ENCODE data around the gene SH3TC1.

The SH3TC1 gene

DNA sequence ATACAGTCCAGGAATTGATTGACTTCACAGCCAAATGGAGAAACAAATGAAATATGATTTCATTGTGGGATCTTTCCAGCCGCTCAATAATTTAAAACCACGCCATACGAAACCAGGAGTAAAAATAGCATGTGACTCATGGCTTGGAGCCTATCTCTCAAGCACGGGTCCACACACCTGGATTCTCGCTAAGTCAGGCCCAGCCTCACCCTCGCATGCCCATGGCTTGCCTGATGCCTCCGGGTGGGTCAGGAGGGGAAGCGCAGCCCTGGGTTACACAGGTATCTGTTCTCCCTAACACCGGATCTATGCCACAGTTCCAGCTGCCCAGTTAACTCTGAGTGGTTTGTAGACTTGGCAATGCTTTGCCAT, 34.9 kb upstream of the SH3TC1 start:
- no peak for DNase-seq

DNA sequence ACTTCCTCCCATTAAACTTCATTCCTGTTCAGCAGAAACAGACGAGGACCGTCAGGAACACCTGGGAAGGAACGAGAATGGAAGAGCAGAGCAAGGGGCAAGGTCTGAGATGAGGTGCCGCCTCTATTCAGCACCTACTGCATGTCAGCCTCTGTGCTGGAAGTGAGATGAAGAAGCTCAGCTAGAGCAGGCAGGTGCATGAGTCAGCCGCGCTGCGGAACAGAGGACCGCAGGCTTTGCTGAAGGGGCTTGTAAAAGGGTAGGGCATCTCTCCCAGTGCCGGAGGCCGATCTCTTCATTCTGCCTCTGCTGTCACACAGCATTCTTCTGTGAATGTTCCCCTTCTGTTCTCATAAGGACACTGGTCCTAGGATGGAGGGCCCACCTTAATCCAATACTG, 34.4 kb upstream of the SH3TC1 start:
- no peak for DNase-seq

DNA sequence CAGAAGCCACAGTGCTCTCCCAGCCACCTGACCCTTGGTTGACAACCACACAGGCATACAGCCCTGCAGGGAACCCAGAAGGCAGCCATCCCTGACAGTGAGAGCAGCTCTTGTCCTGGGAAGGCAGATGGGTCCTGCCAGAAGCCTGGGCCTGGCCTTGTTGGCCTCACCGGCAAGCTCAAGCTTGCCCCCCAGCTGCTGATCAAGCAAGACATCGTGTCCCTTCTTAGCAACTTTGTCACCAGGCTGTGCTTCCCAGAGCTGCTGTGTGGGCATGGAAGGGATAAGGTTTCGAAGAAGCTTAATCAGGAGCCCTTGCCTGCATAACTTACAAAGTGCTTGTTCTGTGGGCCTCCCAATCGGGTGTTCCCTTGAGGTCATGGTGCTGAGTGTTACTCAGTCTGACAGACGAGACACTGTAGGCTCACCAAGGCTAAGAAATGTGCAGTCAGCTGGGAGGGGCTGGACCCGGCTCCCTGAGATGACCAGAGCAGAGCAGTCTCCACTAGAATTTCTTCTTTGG, 33.7 kb upstream of the SH3TC1 start:
- DNase-seq = no peak

DNA sequence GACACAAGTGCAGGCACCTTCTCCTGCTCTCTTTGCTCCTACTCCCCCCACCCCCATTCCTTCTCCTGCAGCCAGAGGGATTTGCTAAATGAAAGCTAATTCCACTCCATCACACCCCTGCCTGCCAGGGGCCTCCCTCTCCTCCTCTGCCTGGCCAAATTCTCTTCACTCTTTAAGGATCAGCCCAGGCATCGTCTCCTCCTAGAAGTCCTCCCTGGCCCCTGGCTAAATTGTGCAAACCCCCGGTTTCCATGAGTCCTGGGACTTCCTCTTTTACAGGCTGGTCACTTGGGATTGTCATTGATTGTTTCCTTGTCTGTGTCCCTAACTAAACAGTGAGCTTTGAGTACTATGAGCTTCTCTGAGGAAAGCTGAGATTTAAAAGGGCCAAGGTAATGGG, 31.8 kb upstream of the SH3TC1 start:
- no peak for DNase-seq

DNA sequence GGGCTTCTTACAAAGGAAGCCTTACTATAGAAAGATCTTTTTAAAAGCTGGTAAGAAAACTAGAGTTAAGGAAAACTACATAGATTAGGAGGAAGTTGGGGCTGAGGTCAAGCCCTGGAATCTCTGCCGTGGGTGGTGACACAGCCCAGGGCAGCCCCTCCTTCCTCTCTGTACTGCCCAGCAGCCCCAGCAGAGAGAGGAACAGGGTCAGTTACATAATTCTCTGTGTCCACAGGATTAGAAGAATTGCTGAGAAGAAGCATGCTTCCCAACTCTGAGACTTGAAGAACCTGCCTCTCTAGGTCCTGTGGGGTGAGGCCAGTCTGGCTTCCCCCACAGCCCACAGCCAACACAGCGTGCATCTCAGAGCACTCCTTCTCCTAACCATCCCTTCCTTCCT, 31.3 kb upstream of the SH3TC1 start:
- no peak for DNase-seq

DNA sequence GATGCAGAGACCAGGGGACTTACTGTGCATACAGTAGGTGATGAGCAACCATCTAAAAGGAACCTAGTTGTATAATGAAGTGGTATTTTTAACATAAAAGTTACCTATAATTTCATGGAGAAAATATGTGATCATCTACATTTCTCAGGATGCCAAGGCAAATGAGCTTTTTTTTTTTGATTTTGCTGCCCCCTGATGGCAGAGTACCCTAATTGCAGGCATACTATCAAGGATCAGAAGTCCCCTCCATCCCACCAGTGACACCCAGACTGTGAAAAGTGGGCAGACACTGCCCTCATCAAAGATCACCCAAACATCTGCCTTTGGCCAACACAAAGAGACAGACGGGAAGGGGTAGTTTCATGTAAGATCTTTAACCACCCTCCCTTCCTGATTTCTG, 30.9 kb upstream of the SH3TC1 start:
- DNase-seq = no peak

DNA sequence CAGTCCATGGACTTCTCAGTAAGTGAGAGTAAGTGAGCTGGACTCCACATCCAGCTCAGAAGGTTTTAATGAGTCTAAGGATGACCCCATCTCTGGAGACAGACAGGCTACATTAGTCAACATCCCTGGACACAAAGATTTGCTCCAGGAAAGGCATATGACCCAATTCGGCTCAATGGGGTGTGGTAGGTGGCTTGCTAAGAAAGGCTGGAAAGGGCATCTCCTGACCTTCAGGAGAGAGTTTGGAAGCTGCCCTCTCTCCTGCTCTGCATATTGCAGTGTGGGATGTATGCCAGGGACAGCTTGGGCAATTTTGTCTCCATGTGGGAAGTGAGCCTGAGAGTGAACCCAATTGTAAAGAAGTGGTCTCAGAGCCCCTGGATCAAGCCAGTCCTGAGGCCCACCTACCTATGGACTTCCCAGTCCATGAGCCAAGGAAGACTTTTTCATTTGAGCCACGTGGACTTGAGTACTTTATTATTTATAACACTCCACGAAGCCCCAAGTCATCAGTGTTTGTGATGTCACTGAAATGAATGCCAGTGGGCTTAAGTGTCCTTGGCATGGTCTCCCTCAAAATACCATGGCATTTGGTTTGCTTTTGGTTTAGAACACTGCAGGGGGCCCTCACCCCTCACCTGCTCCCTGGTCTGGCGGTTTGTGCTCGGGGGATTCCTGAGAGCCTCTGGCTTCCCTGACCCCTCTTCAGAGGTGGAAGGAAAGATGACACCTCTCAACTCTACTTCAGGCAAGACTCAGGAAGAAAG, 30.1 kb upstream of the SH3TC1 start:
- DNase-seq = no peak

DNA sequence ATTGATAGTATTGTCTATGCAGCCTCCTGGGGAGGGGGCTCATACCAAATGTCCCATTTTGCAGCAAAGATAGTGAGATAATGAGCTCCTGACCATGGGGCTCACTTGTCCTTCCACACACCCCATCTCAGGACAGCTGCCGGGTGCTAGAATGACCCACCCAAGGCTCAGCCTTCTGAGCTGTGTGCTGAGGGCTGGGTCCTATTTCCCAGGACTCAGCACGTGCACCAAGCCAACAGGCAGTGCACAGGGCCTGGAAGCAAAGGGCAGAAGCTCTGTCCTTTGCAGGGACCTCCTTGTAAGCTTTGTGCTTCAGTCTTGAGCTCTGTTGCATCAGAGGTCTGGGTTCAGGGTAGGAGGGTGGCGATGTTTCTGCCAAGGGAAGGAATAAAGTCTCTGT, 29.3 kb upstream of the SH3TC1 start:
- DNase-seq = no peak

DNA sequence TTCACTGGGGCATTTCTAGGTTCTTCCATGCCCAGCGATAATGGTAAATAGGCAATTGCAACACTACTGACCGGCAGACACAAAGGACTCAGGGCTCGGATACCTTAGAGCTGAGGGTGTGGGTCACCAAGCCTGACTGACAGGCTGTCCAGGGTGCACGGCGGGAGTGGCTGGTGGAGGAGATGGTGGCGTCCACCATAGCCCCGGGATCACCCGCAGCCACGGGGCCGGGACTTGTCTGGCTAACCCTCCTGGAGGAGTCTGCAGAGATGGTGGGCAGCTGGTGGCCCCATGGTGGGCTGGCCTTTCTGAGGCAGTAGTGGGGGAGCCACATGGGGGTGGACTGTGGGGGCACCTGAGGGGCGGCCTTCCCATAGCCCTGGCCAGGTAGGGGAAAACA, 28.7 kb upstream of the SH3TC1 start:
- no peak for DNase-seq

DNA sequence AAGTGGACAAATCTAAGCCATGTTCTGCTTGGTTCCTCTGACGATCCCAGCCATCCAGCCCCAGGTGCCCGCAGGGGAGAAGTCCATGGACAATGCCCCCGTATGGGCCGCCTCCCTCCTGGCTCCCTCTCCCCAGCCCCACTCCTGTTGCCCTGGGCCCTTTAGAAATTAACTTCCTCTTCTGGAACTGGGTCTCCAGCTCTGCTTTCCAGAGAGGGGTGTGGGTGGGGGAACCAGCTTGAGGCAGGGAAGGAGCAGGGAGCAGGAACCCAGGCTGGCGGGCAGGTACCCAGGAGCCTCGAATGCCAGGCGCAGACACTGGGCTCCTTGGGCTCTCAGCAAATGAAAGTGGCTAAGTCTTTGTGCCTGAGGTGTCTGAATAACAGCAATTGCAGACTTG, 27.8 kb upstream of the SH3TC1 start:
- no peak for DNase-seq

DNA sequence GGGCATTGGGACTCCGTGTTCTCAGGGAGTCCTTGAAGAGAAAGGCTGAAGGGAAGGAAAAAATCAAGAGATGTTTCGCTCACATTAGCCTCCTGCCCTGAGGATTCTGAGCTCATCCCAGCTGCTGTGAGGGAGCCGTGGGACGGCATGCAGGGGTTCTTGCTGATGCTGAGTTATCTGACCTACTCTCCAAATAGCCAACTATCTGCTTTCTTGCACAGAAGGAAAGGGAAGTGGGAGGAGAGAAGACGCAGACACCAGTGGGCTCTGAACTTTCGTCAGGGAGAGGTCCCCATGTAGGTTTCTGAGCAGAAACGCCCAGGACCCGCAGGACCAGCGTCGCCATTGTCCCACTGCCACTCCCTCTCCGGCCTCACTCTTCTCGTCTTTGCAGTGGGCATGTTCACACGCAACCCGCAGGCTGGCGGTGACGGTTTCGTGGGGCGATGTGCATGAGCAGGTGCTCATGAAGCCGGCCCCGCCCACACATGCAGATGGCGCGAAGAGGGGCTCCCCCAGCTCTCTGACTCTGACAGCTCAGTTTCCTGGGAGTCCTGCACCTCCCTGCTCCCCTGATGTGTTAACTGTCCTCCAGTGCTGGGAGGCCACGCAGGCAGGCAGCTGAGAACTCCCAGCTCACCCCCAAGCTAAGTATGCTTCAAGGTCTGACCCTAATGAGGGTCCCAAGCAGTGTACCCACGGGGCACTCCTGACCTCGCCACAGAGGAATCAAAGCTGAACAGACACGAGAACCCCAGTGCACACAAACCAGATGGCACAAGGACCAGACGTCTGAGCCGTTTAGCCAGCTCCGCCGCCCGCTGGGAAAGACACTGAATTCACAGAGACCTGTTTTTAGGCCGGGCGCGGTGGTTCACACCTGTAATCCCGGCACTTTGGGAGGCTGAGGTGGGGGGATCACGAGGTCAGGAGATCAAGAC, 26.8 kb upstream of the SH3TC1 start:
- no peak for DNase-seq

DNA sequence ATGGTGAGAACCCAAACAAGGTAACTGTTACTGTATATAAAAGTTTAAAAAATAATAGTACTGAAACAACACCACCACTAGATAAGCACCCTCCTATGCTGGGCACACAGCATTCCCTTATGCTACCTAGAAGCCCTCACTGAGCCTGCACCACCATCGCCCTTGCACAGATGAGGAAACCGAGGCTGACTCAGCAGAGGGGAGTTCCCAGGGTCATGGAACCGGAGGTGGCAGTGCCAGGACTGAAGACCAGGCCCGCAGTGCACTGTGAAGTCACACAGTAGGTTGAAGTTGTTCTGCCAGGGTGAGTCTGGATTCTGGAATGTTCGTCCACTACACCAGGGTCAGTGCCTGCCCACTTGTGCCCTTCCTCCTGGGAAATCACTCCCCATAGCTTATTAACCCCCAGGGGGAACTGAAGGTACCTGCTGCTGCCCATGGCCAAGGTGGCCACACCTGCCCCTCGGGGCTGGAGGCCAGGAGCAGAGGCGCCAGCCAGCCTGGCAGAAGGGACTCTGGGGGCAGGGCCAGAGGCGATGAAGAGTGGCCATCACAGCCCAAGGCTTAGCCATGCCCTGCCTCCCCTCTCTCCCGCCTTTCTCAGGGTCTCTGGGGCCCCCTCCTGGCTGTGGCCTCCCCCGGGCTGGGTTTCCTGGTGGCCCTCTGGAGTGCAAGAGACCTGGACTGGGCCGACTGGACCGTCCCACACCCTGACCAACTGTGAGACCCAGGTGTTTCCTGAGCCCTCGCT, 25.4 kb upstream of the SH3TC1 start:
- DNase-seq = no peak

DNA sequence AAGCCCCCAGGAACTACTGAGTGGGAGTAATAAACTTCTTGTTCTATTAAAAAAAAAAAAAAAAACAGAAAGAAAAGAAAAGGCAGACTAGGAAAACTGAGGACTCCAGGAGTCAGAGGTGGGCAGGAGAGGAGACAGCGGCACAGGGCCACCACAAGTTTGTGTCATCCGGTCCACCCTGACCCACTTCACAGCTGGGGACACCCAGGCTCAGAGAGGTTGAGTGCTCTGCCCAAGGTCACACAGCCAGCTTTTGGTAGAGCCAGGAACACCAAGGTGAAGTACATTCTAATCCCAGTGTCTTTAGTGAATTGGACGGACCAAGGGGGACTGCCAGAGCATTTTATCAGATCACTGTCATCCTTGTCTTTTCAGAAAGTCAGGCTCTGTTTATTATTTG, 24.1 kb upstream of the SH3TC1 start:
- DNase-seq = no peak

DNA sequence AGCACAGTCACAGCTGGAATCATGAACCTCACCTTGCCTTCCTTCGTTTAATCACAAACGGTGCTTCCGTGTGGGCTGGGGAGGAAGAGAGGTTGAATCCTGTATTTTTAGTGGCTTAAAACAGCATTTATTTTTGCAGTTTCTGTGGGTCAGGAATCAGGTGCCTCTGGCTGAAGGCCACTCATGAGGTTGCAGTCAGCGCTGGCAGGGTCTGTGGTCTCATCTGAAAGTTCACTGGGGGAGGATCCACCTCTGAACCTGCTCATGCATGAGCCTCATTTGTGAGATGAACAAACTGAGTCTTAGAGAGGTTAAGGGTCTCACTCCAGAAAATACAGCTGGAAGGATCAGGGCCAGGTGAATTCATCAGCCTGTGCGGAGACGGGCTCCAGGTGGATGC, 23.4 kb upstream of the SH3TC1 start:
- no peak for DNase-seq

DNA sequence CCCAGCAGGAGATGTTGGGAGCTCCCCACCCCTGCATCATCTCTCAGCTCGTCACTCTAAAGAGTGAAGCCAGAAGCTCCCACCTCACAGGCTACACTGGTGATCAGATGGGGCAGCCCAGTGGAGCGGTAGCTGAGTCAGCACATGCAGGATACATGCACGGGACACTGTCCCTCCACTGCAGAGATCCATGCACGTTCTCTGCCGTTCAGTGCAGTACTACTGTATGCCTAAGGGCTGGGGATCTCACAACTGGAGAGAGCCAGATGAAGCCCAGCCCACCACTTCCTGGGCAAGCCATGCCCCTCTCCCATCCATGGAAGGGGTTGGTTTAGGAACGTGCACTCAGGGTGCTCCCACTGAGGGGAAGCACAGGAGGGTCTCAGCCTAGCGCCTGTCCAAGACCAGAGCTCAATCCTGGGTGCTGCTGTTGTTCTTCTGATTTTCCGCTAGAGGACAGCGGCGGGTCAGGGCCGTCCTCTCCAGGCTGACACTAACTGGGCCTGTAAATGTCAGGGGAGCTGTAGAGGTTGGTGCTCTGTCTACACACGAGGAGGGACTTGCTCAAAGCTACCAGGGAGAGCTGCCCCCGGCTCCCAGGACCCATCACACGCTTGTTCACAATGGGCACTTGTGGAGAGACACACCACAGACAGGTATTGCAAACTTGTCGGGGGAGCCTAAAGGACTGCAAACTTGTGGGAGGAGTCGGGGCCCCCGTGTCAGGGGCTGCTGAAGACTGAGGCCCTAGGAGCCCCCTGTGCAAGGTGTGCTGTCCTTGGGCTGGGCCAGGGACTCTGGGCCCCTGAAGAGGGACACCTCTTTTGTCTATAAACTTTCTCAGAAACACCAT, 22.3 kb upstream of the SH3TC1 start:
- DNase-seq = no peak

DNA sequence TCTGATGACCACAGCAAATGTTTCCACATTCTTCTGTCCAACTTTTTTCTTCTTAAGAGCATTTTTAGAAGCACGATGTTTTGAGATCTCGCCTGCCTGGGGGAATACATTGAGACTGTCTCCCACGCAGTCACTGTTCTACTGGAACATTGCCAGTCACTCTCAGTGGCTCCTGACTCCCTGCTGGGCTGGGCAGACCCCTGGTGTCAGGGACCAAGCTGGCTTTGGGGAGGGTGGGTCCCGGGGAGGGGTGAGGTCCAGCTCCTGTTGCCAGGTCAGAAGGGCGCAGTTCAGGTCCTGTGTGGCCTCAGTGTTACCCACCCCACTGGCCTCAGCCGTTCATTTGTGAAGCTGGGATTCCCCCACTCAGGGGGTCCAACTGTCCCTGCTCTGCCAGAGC, 21.5 kb upstream of the SH3TC1 start:
- no peak for DNase-seq

DNA sequence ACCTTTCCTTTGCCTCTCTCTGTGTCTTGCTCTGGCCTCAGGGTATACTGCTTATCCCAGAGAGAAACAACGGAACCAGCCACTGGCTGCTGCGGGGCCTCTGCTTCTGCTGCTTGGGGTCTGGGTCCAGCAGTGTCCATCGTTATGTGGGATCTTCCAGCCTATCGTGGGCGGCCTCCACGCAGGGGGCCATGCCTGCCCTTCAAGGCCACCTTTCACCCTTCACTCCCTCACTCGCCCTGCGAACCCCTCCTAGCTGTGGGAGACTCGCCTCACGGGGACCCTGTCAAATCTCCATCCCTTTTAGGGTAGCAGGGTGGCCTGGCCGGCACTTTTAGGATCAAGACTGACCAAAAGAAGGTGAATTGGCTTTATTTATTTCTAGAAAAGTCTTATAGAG, 21.1 kb upstream of the SH3TC1 start:
- no peak for DNase-seq

DNA sequence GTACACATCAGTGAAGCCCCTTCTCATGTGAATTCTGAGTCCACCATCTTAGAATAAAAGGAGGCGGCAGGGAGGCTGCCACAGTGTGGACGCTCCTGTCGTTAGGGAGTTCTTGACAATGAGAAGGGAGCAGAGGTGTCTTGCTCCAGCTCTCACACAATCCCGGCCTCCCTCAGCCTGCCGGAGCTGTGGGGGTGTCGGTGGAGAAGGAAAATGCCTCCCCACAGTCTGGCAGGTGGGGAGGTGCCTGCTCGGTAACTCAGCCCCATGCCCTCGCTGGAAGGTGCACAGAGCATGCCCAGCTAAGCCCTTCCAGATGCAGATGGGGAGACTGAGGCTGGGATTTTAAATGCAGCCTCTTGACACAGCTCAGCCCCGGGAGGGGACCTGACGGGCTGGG, 20.0 kb upstream of the SH3TC1 start:
- no peak for DNase-seq

DNA sequence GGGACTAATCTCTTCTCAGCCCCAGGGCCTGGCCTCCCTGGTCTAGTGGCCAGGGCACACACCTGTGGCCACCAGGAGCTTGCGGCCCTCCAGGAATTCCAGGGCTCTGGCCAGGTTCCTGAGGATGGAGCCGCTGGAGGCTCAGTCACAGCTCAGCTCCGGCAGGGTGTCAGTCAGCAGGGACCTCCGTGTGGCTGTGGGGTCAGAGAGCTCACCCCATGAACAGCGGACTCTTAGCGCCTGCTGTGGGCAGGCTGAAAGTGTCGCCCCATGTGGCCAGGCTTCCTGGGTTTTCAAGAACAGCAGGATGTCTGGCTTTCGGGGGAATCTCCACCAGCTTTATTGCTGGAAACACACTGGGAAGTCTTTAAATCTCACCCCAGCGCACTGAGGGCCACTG, 19.3 kb upstream of the SH3TC1 start:
- no peak for DNase-seq

DNA sequence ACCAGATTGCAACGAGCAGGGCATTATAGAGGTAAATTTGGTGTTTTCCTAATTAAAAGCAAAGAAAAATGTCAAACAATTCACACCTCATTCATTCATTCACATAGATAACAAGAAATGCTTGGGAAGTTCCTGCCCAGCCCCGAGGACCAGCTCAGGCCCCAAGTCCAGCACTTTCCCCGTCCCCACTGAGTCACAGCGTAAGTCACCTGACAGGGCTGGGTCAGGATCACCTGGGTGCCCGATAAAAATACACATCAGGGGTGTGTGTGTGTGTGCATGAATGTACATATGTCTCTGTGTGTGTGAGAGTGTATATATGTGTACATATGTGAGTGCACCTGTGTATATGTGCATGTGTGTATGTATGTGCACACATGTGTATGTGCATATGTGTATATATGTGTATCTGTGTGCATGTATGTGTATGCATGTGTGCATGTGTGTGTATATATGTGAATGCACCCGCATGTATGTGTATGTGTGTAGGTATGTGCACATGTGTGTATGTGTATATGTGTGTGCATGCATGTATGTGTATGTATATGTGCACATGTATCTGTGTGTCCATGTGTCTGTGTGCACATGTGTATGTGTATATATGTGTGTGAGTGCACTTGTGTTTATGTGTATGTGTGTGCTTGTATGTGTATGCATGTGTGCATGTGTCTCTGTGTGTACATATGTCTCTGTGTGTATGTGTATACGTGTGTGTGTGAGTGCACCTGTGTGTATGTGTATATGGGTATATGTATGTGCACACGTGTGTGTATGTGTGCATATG, 18.6 kb upstream of the SH3TC1 start:
- no peak for DNase-seq

DNA sequence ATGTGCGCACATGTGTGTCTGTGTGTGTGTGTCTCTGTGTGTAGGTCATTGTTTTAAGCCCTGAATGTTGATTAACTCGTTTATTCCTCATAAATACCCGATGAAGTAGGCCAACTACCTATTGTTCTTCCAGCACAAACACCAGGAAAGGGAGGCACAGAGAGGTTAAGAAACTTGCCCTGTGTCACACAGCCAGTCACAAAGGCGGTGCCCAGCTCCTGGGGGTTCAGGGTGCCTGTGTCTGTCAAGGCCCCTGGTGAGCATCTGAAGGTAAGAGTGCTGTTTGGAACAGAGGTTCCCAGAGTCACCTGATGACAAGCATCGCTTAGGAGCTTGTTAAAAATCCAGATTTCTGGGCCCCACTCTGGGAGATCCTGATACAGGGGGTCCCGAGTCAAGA, 18.0 kb upstream of the SH3TC1 start:
- DNase-seq = no peak

DNA sequence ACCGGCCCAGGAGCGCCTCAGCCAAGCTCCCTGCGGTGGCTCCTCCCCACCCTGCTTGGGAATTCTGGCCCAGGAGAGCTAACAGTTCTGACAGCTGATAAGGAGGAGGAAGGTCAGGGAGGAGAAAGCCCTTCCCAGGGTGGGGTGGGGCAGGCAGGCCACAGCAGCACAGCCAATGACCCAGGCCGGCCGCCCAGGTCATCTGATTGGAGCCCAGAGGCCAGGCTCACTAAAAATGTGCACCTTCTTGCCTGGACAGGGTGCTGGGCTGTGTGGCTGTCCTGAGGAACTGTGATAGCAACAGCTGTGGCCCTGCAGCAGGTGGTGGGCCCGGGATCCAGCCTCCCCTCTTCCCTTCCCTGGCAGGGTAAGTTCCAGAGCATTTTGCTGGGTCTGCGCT, 17.2 kb upstream of the SH3TC1 start:
- DNase-seq = no peak

Data from KG1 (cell line).